ENCODE measurements around the gene C10orf95. TPM values are rescaled to one million over a fixed set of nuclear protein-coding genes. Genes with fewer than 3 reads are reported as not detected.

Gene C10orf95
- total and polyA plus RNA-seq, 2 of the 13 experiments (the other 11 are each of a cell fraction or from before 2014, with no cell fraction given), result 0.05 to 0.07 TPM

DNA sequence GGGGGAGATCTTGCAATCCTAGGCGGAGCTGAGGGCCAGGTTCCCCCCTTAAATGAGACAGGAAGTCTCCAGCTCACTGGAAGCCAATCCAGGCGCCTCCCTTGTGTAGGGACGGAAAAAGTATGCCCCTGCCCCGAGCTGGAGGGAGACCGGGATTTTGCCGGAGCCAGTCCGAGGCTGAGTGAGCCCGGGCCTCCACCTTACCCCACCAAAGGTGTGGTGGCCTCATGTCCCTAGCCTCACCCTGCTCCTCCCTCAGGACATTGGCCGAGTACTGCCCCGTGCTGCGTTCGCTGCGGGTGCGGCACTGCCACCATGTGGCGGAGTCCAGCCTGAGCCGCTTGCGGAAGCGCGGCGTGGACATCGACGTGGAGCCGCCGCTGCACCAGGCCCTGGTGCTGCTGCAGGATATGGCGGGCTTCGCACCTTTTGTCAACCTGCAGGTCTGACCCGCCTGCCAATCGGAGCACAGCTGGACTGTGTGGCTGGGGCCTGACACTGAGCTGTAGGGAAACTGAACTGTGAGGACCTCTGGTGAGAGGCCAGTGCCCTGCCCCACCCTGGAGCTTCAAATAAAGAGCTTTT, 28.7 kb downstream of the C10orf95 start (continued):
- TF ChIP-seq, protein P1, sequence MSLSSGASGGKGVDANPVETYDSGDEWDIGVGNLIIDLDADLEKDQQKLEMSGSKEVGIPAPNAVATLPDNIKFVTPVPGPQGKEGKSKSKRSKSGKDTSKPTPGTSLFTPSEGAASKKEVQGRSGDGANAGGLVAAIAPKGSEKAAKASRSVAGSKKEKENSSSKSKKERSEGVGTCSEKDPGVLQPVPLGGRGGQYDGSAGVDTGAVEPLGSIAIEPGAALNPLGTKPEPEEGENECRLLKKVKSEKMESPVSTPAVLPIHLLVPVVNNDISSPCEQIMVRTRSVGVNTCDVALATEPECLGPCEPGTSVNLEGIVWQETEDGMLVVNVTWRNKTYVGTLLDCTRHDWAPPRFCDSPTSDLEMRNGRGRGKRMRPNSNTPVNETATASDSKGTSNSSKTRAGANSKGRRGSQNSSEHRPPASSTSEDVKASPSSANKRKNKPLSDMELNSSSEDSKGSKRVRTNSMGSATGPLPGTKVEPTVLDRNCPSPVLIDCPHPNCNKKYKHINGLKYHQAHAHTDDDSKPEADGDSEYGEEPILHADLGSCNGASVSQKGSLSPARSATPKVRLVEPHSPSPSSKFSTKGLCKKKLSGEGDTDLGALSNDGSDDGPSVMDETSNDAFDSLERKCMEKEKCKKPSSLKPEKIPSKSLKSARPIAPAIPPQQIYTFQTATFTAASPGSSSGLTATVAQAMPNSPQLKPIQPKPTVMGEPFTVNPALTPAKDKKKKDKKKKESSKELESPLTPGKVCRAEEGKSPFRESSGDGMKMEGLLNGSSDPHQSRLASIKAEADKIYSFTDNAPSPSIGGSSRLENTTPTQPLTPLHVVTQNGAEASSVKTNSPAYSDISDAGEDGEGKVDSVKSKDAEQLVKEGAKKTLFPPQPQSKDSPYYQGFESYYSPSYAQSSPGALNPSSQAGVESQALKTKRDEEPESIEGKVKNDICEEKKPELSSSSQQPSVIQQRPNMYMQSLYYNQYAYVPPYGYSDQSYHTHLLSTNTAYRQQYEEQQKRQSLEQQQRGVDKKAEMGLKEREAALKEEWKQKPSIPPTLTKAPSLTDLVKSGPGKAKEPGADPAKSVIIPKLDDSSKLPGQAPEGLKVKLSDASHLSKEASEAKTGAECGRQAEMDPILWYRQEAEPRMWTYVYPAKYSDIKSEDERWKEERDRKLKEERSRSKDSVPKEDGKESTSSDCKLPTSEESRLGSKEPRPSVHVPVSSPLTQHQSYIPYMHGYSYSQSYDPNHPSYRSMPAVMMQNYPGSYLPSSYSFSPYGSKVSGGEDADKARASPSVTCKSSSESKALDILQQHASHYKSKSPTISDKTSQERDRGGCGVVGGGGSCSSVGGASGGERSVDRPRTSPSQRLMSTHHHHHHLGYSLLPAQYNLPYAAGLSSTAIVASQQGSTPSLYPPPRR (CRISPR knock-in tag; IDR thresholded peaks at IDR 0.05; ENCODE audit: borderline replicate concordance), result peak; percentile 63
- TF ChIP-seq, protein P2, sequence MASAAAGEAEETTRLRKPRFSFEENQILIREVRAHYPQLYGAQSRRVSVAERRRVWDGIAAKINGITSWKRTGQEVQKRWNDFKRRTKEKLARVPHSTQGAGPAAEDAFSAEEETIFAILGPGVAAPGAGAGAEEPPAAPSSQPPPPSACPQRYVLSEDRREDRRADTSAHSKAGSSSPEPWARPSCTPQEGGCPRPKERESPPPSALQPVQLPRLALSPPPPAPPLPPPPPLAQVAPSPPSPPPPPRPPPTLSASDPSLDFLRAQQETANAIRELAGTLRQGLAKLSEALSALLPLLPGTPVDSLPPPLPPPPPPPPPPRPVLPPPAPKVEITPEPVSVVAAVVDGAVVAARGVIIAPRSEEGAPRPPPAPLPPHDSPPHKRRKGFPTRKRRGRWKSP (CRISPR knock-in tag; IDR thresholded peaks at IDR 0.05), result 0 out of 2 replicates have a peak, but pooled peaks have one; percentile 51
- TF ChIP-seq ZFP1 (CRISPR knock-in tag; IDR thresholded peaks at IDR 0.05) (0 out of 2 replicates have a peak, but pooled peaks have one; percentile 44), RBM22 (optimal IDR thresholded peaks at IDR 0.05; ENCODE audit: low read length) (peak; percentile 41), HNRNPLL (IDR thresholded peaks at IDR 0.05; ENCODE audit: low read depth, low read length, poor library complexity, severe bottlenecking) (peak; percentile 88), ZBTB7A (CRISPR knock-in tag; IDR thresholded peaks at IDR 0.05) (peak; percentile 67; the same call in 1 of the 2 replicates), ZNF383 (CRISPR knock-in tag; IDR thresholded peaks at IDR 0.05; ENCODE audit: borderline replicate concordance) (0 out of 2 replicates have a peak, but pooled peaks have one; percentile 43), ZNF333 (CRISPR knock-in tag; IDR thresholded peaks at IDR 0.05; ENCODE audit: borderline replicate concordance) (no peak; the same call in 1 of the 2 replicates), ZKSCAN1 (IDR thresholded peaks at IDR 0.05; ENCODE audit: low read length) (no peak), HNRNPK (IDR thresholded peaks at IDR 0.05; ENCODE audit: low read depth, low read length, poor library complexity, severe bottlenecking) (no peak)
- TF ChIP-seq, protein P3, sequence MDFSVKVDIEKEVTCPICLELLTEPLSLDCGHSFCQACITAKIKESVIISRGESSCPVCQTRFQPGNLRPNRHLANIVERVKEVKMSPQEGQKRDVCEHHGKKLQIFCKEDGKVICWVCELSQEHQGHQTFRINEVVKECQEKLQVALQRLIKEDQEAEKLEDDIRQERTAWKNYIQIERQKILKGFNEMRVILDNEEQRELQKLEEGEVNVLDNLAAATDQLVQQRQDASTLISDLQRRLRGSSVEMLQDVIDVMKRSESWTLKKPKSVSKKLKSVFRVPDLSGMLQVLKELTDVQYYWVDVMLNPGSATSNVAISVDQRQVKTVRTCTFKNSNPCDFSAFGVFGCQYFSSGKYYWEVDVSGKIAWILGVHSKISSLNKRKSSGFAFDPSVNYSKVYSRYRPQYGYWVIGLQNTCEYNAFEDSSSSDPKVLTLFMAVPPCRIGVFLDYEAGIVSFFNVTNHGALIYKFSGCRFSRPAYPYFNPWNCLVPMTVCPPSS (IDR thresholded peaks at IDR 0.05), result no peak
- TF ChIP-seq, protein P4, sequence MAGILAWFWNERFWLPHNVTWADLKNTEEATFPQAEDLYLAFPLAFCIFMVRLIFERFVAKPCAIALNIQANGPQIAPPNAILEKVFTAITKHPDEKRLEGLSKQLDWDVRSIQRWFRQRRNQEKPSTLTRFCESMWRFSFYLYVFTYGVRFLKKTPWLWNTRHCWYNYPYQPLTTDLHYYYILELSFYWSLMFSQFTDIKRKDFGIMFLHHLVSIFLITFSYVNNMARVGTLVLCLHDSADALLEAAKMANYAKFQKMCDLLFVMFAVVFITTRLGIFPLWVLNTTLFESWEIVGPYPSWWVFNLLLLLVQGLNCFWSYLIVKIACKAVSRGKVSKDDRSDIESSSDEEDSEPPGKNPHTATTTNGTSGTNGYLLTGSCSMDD (CRISPR knock-in tag; IDR thresholded peaks at IDR 0.05), result 0 out of 2 replicates have a peak, but pooled peaks have one; percentile 76
- TF ChIP-seq, protein P5, sequence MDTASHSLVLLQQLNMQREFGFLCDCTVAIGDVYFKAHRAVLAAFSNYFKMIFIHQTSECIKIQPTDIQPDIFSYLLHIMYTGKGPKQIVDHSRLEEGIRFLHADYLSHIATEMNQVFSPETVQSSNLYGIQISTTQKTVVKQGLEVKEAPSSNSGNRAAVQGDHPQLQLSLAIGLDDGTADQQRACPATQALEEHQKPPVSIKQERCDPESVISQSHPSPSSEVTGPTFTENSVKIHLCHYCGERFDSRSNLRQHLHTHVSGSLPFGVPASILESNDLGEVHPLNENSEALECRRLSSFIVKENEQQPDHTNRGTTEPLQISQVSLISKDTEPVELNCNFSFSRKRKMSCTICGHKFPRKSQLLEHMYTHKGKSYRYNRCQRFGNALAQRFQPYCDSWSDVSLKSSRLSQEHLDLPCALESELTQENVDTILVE (CRISPR knock-in tag; IDR thresholded peaks at IDR 0.05), result peak; percentile 78; the same call in 1 of the 2 replicates
- TF ChIP-seq, protein P6, sequence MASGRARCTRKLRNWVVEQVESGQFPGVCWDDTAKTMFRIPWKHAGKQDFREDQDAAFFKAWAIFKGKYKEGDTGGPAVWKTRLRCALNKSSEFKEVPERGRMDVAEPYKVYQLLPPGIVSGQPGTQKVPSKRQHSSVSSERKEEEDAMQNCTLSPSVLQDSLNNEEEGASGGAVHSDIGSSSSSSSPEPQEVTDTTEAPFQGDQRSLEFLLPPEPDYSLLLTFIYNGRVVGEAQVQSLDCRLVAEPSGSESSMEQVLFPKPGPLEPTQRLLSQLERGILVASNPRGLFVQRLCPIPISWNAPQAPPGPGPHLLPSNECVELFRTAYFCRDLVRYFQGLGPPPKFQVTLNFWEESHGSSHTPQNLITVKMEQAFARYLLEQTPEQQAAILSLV (CRISPR knock-in tag; IDR thresholded peaks at IDR 0.05; ENCODE audit: borderline replicate concordance), result peak; percentile 39; the same call in 1 of the 2 replicates
